ENCODE measurements around the gene ETV7. TPM values are rescaled to one million over a fixed set of nuclear protein-coding genes. Genes with fewer than 3 reads are reported as not detected.
A peak's percentile ranks its signal among the peaks of the same experiment; 100 is the strongest.

ETV7 gene
- total RNA-seq, 6 experiments from 2014 or later = 0.19 to 4.6 (median 0.55) TPM; not detected in 1

DNA sequence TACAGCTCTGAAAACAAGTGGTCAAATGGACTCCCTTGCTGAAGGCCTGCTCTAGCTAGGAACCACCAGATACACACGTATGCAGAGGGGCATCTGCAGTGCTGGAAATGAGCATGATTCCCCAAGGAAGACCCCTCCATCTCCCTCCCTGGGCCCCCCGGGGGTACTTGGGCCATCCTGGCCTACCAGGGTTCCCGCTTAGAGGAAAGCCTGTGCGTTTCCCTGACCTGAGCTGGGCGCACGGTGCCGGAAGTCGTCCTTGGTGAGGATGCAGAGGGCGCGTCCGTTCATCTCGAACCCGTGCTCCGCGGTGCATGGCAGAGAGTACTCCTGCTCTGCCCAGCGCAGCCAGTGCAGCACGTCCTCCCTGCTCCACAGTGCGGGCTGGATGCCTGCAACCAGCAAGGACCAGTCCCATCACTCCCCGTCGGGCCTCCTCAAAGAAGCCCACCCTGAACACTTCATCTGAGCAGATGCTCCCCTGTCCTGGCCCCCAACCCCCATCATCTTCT, 11.8 kb downstream of the ETV7 start:
- no peaks in the 10 kb centered on the region for H3K36me3 ChIP-seq
- no peak for ATAC-seq
- H3K4me3 ChIP-seq = no peak overlapping the region
- peaks cover 0 to 21% (median 4%) of the 10 kb centered on the region in 4 donors for H3K4me1 ChIP-seq
- TF ChIP-seq CTCF (IDR thresholded peaks at IDR 0.05) (no peak), POLR2A (IDR thresholded peaks at IDR 0.05) (no peak)
- H3K27ac ChIP-seq = no peak overlapping the region
- no peaks in the 10 kb centered on the region for H3K27me3 ChIP-seq
- H3K9me3 ChIP-seq = no peaks in the 10 kb centered on the region
- DNase-seq = peak in 1 of 3 donors; percentile 43
- WGBS (ENCODE audit: insufficient coverage, low coverage, low lambda C conversion rate, missing lambda C conversion rate) = 80% methylated on average over 1 of the region's 20 CpGs
- intact Hi-C loops (cut with DNase I) = no loop called here

- Histone ChIP-seq H3K9me3 (no peaks in the 10 kb centered on the region), H3K27me3 (no peaks in the 10 kb centered on the region), H3K4me1 (peaks cover 0 to 21% (median 4%) of the 10 kb centered on the region in 4 donors), H3K36me3 (no peaks in the 10 kb centered on the region), H3K27ac (no peak overlapping the region), H3K4me3 (no peak overlapping the region)
- TF ChIP-seq POLR2A (IDR thresholded peaks at IDR 0.05) (no peak), CTCF (IDR thresholded peaks at IDR 0.05) (no peak)
- intact Hi-C loops (cut with DNase I) = no loop called here
- WGBS (ENCODE audit: insufficient coverage, low coverage, low lambda C conversion rate, missing lambda C conversion rate) = 77% methylated on average over 5 of the region's 8 CpGs
- peak in 1 of 3 donors; percentile 26 for DNase-seq
- ATAC-seq = no peak
These were observed 12.5 kb downstream of the ETV7 start for GRCh38 chr6:36374972-36375371.

DNA sequence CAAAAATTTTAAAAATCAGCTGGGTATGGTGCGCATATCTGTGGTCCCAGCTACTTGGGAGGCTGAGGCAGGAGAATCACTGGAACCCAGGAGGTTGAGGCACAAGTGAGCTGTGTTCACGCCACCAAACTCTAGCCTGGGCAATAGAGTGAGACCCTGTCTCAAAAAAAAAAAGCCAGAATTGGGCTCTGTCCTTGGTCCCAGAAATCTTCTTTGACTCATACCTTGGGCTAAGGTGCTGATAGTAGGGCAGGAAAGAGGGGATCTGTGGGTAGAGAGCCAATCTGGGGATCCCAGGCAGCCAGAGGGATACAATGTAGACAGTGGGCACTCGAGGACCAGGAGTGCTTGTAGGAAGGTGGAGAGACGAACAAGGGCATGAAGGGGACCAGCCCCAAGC, 13.3 kb downstream of the ETV7 start:
- Histone ChIP-seq H3K27me3 (no peaks in the 10 kb centered on the region), H3K9me3 (no peaks in the 10 kb centered on the region), H3K4me3 (no peak overlapping the region), H3K27ac (no peak overlapping the region), H3K36me3 (no peaks in the 10 kb centered on the region), H3K4me1 (peaks cover 0 to 21% (median 4%) of the 10 kb centered on the region in 4 donors)
- DNase-seq (no peak), ATAC-seq (no peak)
- intact Hi-C loops (cut with DNase I) = no loop called here
- 94% methylated on average over 3 of the region's 4 CpGs for WGBS (ENCODE audit: insufficient coverage, low coverage, low lambda C conversion rate, missing lambda C conversion rate)
- no peak for TF ChIP-seq POLR2A (IDR thresholded peaks at IDR 0.05)
- no peak for TF ChIP-seq CTCF (IDR thresholded peaks at IDR 0.05)

- TF ChIP-seq POLR2A (IDR thresholded peaks at IDR 0.05) (no peak), CTCF (IDR thresholded peaks at IDR 0.05) (no peak)
- no peak overlapping the region for H3K4me3 ChIP-seq
- no peak for ATAC-seq
- 33% methylated on average over 3 of the region's 15 CpGs for WGBS (ENCODE audit: insufficient coverage, low coverage, low lambda C conversion rate, missing lambda C conversion rate)
- H3K4me1 ChIP-seq = peaks cover 0 to 16% (median 1%) of the 10 kb centered on the region in 4 donors
- no peak overlapping the region for H3K27ac ChIP-seq
- DNase-seq = peak in 1 of 3 donors; percentile 37
- H3K27me3 ChIP-seq = no peaks in the 10 kb centered on the region
- no peaks in the 10 kb centered on the region for H3K36me3 ChIP-seq
- intact Hi-C loops (cut with DNase I) = no loop called here
- no peaks in the 10 kb centered on the region for H3K9me3 ChIP-seq
These were observed 14.0 kb downstream of the ETV7 start for GRCh38 chr6:36373368-36374019.

Data from right lobe of liver (tissue), 6 donors.